NCI-H226 (cell line): ENCODE measurements around the gene ABCG1.

Experiments used
- DNase-seq: peaks from one replicate; pipeline ENCODE4 v3.0.0-alpha.2; 2015

ABCG1 gene

DNA sequence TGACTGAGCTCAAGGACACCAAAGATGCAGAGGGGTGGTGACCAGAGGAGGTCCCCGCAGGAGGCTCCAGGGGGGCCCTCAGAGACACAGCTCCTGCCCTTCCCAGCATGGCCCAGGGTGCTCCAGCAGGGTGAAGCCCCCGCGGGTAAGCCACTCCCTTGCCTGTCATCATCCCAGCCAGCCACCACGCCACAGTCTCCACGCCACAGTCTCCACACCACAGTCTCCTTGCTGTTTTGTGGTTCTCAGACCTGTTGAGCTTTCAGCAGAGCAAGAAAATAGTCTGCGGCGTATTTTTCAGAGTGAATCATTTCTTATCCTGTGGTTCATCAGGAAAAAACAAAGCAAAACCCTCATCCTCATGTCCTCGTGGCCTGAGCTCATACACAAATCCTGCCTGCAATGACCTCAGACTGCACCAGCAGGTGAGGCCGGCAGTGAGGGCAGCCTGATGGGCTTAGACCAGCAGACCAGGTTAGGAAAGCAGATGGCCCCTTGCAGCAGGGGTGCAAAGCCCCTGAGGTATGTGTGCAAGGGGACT is 25.7 kb upstream of the ABCG1 start:
- DNase-seq, result no peak

DNA sequence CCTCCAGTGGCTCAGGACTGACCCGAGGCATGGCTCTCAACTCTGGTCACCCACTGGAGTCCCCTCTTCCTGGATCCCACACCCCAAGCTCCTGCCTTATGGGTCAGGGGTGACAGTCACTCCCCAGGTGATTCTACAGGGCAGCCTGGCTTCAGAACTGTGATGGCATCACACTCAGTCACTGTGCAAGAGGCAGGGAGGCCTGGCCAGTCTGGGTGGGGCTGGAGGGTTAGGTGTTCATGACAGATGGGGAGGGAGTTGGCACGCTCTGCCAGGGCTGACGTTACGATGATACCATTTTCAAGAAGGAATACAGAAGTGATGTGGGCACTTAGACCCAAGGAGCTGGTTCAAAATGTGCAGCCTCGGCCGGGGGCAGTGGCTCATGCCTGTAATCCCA is 25.2 kb upstream of the ABCG1 start:
- DNase-seq, result no peak

DNA sequence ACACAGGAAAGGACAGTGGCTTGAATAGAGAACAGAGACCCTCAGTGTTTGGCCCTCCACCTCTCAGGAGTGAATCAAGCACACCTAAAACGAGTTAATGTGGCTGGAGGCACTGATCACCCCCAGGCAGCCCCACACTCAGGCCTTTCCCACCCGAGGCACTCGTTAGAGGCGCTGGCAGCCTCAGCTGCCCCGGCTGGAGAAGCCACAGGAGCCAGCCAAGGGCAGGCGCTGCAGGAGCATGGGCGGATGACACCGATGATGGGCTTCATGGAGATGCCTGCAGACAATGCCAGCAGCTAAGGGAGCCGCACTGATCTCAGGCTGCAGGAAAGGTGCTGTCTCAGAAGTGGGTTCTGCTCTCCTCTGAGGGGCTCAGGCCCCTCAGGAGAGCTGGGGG is 24.1 kb upstream of the ABCG1 start:
- DNase-seq, result no peak

DNA sequence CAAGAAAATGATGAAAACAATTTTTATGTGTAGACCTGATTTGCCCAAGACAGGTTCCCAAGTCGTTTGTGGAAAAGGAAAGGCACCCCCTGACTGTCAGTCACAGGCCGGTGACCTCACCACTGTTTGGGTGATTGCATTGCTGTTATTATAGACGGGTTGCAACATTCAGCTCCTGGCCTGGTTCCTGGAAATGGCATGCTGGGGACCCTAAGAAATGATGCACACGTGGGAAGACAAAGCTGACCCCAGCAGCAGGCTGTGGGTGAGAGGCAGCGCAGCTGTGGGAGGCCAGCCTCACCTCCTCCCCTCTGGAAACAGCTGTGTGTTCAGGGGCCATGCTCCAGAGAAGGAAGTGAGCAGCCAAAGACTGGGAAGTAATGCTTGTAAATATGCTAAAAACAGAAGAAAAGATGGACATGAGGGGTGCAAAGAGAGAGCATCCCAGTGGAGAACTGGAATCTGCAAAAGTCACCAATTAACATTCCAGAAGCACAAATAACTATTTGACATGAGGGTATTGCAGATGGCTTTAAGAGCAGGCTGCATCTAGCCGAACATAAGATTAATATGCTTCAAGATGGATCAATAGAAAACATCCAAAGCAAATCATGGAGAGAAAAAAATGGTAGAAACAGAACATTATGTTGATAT is 23.4 kb upstream of the ABCG1 start:
- no peak for DNase-seq

DNA sequence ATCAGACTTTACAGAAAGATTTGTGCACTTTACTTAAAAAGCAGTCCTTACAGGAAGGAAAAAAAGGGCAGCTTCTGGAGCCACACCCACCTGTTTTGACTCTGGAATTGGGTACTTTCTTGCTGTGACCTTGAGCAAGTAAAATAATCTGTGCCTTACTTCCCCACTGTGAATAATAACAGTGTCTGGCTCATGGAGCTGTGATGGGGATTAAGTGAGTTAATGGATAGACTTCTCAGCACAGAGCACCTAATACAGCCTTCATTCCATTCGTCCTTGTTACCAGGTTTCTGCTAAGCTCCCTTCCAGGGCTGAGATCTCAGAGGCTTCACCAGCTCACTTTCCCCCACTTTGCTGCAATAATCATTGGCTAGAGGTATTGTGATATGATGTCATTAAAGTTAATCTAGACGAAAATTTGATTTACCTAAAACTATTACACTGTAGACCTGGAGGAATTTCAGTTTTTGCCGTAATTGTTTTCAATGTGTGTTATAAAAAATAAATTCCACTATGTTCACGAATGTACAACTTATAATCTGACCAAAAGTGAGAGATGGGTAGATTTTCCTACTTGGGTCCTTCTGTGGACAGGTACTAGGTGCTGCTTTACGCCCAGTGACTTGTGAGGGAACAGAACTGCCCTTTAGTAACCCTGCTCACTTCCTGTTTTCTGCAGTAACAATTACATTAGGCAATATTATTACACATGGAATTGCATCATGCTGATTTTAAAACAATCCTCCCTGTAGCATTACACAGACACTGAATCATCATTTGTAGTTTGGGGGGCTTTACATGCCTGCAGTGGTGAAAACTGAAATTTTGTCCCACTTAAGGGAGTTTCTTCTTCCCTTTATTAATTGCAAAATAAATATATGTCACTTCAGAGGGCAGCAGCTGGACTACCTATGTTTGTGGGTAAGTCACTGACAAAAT is 19.7 kb upstream of the ABCG1 start:
- peak; percentile 79 for DNase-seq

DNA sequence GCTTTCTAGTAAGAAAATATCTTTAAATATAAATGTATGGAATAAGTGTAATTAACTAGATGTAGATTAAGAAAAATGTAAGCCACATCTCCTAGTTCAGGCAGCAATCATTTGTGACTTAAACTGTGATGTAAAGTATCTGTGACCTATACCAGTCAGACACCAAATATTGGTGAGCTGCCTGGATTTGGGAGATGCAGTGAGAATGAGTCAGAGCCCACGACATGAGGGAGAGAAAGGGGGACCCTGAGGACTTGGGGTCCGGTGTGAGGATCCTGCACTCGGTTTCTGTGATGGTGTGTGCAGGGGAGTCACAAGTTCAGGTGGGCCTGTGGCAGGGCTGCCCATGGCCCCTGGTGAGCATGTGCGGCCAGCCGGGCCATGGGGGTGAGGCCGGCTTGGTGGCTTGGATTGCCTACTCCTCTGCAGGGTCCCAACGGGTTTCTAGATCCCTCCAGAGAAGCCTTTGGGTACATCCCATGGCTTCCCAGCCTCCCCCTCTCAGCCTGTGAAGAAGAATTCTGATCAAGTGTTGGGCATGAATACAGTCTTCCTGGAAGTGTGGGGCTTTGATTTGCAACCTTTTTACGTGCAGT is 19.0 kb upstream of the ABCG1 start:
- DNase-seq, result no peak

DNA sequence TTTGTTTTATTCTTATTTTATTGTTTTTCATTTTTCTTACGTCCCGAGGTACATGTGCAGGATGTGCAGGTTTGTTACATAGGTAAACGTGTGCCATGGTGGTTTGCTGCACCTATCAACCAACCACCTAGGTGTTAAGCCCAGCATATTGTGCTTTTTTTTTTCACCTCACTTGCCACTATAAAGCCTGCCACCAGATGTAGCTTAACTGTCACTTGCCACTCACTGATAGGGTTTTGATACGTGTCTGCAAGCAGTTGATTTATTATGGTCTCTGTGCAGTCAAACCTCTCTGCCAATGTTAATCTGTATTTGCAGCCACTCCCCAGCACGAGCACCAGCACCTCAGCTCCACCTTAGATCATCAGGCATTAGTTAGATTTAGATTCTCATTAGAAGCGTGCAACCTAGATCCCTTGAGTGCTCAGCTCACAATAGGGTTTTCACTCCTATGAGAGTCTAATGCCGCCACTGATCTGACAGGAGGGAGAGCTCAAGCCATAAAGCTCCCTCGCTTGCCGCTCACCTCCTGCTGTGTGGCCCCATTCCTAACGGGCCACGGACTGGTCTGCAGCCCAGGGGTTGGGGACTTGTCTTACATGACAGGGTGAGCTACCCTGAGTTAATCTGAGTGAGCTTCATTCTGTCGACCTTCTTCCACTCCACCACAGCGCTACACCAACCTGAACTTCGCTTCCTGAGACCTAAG is 17.9 kb upstream of the ABCG1 start:
- no peak for DNase-seq

DNA sequence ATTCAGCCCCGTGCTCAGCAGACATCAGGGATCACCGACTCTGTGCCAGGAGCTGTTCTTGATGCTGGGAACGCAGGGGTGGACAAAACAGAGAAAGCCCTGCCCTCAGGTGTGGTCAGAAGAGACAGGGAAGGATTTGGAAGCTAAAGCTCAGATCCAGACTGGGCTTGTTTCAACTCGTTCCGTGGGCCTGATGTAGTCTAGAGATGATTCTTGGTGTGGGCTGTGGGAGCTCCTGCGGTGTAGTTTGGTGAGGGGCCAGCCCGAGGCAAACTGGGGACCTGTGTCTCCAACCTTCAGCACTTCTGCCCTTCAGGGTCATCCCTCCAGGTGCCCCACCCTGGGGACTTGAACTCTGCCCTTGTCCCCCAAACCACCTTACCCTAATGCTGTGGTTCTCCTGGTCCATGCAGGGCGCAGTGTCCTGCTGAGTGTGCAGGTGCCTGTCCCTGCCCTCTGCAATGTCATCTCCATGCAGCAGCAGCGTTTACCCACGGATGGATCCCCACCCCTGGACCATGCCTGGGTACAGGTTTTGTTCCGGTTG is 17.3 kb upstream of the ABCG1 start:
- no peak for DNase-seq

DNA sequence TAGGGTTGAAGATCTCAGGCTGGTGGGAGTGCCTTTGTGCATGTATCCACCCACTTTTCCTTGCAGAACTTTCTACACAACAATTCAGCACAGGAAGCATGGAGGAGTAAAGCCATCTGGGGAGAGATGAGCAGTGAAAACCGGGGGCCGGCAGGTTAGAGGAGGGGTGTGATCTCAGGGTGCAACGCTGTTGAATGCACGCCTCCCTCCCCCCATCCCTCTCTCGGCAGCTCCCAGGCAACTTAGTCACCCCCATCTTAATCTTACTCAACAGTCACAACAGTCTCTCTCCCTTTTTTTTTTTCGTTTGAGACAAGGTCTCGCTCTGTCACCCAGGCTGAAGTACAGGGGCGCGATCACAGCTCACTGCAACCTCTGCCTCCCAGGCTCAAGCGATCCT is 16.6 kb upstream of the ABCG1 start:
- DNase-seq, result peak; percentile 7

DNA sequence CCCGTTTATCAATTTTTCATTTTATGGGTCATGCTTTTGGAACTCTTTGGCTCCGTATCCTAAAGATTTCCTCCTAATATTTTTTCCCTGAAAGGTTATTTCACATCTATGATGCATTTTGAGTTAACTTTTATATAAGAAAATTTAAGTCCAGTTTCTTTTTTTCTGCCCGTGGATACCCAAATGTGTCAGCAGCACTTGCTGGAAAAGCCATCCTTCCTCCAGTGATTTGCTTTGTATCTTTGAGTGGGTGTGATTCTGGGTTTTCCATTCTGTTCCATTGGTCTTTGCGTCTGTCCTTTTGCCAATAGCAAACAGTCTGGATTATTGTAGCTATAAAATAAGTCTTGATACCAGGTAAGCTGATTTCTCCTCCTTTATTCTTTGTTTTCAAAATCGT is 15.6 kb upstream of the ABCG1 start:
- no peak for DNase-seq

DNA sequence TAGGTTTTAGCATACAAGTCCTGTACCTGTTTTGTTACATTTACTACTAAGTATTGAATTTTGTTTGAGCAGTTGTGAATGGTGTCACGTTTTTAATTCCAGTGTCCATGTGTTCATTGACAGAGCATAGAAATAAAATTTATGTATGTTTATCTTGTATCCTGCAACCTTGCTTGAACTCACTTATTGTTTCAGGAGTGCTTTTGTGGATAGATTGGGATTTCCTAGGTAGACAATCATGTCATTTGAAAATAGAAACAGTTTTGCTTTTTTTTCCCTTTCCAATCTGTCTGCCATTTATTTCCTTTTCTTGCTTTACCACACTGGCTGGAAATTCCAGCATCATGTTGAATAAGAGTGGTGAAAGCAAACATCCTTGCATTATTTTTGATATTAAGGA is 15.0 kb upstream of the ABCG1 start:
- DNase-seq, result no peak

DNA sequence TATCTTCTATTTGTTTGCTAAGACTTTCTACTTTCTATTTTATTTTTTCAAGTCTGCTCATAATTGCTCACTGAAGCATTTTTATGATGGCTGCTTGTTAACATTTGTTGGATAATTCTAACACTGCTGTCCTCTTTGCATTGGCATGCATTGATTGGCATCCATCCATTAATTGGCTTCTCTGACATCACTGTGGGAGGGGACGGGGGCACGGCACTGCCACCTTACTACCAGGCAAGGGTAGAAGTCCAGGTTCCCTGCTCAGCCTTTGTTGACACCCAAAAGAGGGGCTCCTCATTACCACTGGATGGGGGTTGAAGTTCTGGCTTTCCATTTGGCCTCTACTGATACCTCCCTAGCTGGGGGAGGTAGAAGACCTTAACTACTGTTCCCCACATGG is 11.5 kb upstream of the ABCG1 start:
- no peak for DNase-seq

DNA sequence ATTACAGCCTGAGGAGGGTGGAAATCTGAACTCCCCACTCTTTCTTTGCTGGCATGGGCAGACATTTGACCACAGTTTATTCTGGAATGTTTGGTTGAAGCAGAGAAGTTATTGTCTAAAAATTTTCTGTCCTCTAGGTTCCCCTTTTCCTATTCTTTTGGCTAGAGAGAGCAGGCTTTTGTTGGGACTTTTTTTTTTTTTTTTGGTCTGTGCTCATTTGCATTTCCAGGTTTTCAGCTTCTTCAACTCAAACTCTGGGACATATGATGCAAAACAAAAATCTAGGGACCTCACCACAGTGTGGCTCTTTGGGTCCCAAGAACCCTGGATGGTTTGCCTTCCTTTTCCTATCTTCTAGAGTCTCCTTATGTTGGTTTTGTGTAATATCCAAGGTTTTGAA is 10.9 kb upstream of the ABCG1 start:
- no peak for DNase-seq

DNA sequence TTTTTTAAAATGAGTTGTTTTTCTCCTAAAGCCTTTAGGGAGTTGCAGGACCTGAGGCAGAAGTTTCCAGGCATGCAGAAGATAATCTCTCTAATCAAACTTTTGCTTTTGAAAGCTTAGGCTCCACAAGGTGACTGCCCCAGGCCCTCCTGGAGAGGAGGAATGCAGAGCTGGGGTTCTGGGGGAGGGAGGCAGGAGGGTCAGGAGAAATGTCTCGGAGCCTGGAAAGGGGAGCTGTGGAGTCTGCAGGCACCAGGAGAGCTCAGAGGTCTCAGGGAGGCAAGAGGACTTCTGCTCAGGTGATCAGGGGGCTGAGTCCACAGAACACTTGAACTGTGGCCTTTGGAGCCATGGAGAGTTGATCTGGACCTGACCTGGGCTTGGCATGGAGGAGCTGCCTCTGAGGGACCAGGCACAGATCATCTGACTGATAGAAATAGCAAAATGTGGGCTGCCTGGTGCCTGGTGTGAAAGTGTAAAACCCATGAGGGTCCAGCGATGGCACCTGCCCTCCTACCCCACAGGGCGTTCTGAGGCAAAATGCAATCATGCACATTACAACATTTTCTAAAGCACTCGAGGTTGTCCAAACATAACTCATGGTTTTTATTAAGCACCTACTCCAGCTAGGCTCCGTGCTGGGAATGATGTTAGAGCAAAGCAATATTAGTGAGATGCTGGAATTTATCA is 10.0 kb upstream of the ABCG1 start:
- no peak for DNase-seq

DNA sequence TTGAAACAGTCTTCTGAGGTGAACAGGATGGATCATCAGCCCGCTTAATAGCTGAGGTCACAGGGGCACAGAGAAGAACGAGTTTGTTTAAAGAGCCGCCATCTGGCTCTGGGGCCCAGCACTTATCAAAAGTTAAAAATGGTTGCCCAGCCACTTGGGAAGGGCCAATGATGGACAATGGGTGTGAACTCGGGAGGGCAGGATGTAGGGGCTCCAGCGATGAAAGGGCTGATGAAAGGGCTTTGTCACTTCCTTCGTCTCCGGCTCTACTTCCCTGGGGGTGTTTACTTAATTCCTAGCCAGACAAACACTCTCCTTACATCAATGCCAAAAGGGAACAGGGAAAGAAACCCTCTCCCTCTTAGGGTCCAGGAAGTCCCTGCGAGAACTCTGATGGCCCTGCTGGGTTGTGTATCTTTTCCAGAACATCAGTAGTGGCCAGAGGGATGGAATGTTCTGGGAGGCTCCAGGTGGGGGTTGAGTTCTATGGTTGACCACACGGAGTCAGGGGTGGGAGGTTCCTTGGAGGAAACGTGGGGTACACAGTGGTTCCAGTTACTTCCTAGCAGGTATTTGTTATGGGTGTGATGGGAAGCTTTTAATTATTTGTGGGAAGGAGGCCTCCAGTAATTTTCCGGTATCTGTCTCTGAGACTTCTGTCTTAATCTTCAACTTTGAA is 9.0 kb upstream of the ABCG1 start:
- DNase-seq, result no peak

DNA sequence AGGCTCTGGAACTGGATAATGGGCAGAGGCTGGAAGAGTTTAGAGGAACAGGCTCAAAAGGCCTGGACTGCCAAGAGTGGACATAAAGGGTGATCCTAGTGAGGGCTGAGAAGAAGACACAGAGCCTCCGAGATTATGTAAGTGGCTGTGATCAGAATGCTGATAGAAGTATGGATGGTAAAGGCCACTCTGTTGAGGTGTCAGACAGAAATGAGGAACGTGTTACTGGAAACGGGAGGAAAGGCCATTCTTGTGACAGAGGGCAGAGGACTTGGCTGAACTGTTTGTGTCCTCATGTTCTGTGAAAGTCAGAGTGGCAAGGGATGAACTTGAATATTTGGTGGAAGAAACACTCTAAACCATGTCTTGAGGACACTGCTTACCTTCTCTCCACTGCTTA is 6.7 kb upstream of the ABCG1 start:
- no peak for DNase-seq

DNA sequence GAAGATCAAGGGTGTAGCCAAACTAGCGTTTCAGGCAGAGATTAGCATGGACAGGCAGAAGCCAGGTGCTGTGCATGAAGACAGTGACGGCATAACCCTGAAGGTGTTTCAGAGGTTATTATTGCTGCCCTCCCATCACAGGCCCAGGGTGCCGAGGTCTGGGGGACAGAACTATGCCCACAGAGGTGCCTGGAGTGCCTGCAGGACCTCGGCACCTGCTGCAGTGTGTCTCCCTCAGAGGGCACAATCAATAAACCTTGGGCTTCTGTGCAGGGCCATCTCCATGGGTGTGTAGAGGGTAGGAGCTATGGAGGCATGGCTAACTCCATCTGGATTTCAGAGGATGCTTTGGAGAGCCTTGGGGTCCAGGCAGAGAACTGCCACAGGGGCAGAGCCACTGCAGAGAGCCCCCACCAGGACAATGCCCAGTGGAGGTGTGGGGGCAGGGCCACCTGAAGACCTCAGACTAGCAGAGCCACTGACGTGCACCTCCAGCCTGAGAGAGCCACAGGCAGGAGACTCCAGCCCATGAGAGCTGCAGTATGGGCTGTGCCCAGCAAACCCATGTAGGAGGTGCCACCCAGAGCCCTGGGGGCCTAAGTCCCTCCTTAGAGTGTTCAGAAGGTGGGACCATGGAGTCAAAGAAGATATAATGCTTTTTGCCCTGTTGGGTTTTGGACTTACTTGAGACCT is 5.7 kb upstream of the ABCG1 start:
- no peak for DNase-seq

DNA sequence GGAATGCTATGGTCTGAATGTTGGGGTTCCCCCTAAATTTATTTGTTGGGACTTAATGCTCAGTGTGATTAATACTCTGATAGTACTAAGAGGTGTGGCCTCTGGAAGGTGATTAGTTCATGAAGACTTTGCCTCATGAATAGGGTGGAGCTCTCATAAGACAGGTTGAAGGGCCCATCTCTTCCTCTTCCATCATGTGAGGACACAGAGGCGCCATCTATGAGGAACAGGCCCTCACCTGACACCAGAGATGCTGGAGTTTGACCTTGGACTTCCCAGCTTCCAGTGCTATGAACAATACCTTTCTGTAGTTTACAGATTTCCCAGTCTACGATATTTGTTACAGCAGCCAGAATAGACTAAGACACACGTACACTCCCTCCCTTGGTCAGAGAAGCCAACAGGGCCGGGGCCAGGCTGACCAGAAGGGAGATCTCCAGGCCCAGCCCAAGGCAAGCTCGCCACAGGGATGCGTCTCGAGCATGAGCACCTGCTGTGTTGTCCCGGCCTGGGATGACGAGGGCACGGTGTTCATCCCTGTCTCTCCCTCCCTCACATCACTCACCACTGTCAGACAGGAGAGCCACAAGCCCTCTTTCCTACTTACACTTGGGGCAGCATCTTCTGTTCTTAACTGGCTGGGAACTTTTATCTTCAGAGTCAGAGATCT is 4.7 kb upstream of the ABCG1 start:
- no peak for DNase-seq

DNA sequence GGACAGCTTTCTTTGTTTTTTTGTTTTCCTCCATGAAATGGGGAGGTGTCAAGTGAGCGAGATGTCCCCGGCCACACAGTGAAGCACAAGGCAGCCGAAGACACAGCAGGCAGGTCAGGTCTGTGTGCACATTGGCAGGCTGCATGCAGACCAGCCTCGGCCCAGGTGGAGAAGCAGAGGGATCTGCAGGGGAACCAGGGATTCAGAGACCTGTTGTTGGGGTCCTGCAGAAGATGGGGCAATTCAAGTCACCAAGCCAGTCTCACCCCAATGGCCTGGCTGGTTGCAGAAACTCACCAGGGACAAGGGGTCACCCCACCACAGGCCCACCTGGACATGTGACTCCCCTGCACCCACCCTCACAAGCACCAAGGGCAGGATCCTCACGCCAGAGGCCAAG is 4.0 kb upstream of the ABCG1 start:
- DNase-seq, result no peak

DNA sequence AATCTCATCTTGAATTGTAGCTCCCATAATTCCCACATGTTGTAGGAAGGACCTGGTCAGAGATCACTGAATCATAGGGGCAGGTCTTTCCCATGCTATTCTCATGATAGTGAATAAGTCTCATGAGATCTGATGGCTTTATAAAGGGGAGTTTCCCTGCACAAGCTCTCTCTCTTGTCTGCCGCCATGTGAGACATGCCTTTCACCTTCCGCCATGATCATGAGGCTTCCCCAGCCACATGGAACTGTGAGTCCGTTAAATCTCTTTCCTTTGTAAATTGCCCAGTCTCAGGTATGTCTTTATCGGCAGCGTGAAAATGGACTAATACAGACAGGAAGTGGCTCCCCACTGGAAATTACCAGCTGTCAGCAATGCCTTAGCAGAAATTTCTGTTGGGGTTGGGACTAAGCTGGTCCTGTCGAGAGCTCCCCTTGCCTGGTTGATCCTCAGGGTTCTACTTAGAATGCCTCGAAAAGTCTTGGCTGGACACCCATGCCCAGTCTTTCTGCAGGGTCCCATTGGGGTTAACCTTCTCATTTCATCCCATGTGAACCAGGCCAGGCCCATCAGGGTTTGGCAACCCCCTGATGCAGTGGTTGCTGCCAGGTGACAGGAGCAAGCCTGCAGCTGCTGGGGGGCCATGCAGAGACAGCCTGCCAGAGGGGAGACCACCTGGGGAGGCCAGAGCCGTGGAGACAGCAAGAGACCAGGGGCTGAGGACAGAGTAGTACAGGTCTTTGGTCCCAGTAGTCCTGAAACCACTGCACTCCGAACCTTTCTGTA is 2.8 kb upstream of the ABCG1 start:
- no peak for DNase-seq
